HL-60 (cell line): Measurements from ENCODE around the gene TMEM94.
"Not testable (repeated sequence)": the region's sequence is repeated elsewhere in the genome, so short reads cannot be mapped to it uniquely, and the experiment has no call there.

ENCODE experiments used
- CTCF ChIP-seq: IDR thresholded peaks from one replicate; pipeline ENCODE4 v1.5.1; 2011; ENCODE audit warnings: low read length, control low read depth, inconsistent platforms; ENCODE audit not compliant: insufficient read depth
- GABPA ChIP-seq: IDR thresholded peaks from 2 replicates; pipeline ENCODE4 v1.6.1; 2012; ENCODE audit warnings: low read depth
- POLR2AphosphoS5 ChIP-seq: IDR thresholded peaks from 2 replicates; pipeline ENCODE4 v1.6.1; 2012; ENCODE audit warnings: low read depth
- SPI1 ChIP-seq: IDR thresholded peaks from 2 replicates; pipeline ENCODE4 v1.6.1; 2012; ENCODE audit warnings: low read depth, mild to moderate bottlenecking, borderline replicate concordance
- TF ChIP-seq, protein P1 (sequence below): IDR thresholded peaks from 2 replicates; pipeline ENCODE4 v1.6.1; 2012; ENCODE audit warnings: low read depth; ENCODE audit not compliant: insufficient replicate concordance

GRCh38 chr17:75454672-75455071 is 1.8 kb upstream of the TMEM94 start:
- TF ChIP-seq SPI1, CTCF, POLR2AphosphoS5, GABPA: not testable (repeated sequence)
- TF ChIP-seq, protein P1, sequence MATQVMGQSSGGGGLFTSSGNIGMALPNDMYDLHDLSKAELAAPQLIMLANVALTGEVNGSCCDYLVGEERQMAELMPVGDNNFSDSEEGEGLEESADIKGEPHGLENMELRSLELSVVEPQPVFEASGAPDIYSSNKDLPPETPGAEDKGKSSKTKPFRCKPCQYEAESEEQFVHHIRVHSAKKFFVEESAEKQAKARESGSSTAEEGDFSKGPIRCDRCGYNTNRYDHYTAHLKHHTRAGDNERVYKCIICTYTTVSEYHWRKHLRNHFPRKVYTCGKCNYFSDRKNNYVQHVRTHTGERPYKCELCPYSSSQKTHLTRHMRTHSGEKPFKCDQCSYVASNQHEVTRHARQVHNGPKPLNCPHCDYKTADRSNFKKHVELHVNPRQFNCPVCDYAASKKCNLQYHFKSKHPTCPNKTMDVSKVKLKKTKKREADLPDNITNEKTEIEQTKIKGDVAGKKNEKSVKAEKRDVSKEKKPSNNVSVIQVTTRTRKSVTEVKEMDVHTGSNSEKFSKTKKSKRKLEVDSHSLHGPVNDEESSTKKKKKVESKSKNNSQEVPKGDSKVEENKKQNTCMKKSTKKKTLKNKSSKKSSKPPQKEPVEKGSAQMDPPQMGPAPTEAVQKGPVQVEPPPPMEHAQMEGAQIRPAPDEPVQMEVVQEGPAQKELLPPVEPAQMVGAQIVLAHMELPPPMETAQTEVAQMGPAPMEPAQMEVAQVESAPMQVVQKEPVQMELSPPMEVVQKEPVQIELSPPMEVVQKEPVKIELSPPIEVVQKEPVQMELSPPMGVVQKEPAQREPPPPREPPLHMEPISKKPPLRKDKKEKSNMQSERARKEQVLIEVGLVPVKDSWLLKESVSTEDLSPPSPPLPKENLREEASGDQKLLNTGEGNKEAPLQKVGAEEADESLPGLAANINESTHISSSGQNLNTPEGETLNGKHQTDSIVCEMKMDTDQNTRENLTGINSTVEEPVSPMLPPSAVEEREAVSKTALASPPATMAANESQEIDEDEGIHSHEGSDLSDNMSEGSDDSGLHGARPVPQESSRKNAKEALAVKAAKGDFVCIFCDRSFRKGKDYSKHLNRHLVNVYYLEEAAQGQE = not testable (repeated sequence)
